SIG-M5 treated with dmso at 0.1 percent for 504 hours (cell line): Measurements from ENCODE around the gene ABO.
"Not testable (repeated sequence)": the region's sequence is repeated elsewhere in the genome, so short reads cannot be mapped to it uniquely, and the experiment has no call there.

Source experiments
- DNase-seq: peaks from one replicate; lab custom pipeline; 2025; ENCODE audit not compliant: unreplicated experiment; lab: John Stamatoyannopoulos, UW

The ABO gene

DNA sequence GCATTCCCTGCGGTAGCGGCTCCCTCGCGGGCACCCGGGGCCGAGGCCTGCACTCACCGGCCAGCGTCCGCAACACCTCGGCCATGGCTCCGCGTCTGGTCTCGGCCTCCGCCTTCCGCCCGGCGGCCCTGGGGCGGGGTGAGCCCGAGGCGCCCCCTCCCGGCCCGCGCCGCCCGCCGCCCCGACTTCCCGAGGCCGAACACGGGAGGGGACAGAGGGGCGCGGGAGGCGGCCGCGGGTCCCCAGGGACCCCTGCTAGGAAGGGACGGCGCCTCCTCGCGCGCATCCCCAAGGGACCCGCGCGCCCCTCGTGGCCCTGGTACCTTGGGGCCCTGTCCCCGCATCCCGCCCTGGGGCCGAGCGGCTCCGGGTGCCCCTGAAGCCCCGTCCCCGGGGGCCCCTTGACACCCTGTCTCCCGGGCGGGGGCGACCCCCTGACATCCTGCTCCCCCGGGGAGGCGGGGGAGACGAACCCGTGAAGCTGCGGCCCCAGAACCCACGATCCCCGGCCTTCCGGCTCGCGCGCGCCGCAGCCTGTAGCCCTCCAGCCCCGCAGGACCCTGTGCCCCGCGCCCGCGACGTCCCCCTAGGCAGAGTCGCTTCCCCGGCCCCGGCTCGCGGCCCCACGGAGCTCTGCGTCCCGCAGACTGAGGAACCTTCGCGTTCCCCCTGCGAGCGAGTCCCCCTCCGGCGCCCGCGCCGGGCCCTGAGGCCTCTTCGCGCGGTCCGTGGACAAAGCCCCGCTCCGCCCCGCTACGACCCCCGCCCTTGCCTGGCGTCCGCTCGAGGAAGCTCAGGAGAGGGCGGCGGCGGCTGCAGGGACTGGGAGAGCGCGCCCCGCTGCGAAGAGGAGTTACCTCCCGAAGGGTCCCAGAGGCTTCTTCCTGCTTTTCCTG, at the start of gene ABO:
ABO (minus strand) TSS at position 97 of the 896 bp plus-strand sequence.
- DNase-seq, result no peak

DNA sequence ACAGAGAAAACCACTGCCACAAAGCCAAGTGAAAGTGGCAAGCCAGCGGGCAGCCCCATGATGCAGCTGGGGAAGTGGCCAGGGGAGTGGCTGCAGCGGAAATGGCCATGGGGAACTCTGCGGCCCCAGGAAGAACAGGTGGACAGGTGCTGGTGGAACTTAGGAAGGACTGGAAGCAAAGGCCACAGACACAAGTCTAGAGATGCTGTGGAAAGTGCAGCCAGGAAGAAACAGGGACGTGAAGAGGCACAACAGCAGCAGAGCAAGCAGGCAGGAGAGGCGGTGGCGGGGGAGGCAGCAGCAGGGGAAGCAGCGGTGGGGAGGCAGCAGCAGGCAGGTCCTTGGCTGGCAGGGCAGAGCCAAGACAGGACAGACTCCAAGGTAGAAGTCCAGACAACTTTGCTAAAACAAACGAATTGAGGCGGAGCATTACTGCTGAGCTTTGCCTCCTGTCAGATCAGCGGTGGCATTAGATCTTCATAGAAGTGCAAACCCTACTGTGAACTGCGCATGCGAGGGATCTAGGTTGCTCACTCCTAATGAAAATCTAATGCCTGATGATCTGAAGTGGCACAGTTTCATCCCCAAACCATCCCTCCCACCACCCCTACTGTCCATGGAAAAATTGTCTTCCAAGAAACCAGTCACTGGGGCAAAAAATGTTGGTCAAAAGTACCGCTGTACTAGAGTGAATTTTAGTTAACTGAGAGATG, 49.1 kb upstream of the ABO start:
- no peak for DNase-seq

DNA sequence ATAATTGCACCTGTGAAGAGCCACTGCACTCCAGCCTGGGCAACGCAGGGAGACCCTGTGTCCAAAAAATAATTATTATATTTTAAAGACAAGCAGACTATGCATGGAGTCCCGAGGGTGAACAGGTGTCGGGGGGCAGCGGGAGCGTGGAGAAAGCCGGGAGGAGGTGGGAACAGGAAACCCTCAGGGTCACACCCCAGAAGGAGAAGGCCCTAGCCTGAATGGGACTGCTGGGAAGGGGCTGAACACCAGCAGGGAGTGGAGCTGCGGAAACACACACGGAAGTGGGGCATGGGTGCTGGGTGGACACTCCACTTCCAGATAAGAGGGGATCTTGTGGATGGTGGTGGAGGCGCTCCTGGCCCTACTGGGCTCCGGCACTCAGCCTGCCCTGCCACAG, 48.2 kb upstream of the ABO start:
- DNase-seq, result no peak

DNA sequence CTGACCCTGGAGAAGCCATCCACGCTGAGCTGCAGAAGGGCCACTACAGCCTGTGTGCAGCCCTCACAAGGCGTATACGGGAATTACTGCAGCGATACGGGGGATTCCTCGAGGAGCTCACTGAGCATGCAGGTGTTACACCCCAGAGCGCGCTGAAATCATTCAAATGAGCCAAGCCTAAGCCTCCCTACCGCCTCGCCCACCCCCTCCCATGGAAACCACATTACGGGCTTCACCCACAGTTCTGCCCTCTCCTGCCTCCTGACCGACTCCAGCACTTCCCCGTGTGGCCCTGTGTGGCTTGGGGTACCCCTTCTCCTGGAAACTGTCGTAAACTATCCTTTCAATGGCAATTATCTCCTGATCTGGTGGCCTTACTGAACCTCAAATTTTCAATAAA, 47.7 kb upstream of the ABO start:
- no peak for DNase-seq

DNA sequence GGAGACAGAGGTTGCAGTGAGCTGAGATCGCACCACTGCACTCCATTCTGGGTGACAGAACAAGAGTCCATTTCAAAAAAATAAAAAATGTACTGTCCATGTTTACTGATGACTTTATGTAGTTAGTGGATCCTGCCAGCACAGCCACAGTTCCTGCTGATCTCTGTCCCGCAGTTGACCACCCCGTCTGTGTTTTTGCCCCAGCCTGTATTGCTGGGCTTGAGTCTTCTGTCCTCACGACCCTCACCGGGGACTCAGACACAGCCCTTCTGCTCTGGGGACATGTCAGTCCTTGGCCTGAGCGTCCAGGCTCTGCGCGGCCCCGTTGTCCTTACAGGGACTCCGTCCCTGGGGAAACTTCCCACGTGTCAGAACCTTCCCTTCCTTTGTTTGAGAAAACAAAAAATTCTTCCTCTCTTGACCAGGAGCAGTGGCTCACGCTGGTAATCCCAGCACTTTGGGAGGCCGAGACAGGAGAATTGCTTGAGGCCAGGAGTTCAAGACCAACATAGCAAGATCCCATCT, 46.5 kb upstream of the ABO start:
- DNase-seq, result no peak

DNA sequence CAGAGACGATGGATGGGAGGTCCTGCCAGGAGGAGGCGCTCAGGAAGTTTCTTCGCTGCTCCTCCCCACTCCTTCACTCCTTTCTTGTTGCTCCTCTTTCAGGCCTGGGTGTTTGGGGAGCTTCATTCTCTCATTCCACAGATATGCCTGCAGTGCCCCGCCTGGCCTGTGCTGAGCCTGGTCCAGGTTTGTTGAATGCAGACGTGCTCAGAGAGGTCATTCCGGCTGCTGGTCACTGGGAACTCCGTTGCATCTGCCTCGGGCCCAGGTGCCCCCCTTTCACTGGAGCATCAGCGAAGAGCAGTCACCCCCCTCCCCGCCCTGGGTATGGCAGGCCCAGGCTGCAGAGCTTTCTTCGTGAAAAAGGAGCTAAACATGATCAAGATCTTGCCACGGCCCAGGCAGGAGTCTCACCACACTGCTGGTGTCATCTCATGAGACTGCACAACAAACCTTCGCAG, 45.5 kb upstream of the ABO start:
- no peak for DNase-seq

DNA sequence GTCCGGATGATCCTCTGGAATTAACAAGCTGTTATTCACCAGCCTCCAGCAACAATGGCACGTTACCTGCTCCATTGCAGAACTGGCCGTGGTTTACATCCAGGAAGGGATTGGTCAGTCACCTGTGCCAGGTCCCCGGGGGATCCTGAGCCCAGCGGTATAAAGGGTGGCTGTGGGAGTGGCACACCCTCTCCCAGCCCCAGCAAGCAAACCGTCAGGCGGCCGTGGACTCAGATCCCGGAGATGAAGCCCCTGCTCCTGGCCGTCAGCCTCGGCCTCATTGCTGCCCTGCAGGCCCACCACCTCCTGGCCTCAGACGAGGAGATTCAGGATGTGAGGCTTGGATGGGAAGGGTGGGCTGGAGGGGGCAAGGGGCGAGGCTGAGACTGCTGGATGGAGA, 42.5 kb upstream of the ABO start:
- DNase-seq, result not testable (repeated sequence)

DNA sequence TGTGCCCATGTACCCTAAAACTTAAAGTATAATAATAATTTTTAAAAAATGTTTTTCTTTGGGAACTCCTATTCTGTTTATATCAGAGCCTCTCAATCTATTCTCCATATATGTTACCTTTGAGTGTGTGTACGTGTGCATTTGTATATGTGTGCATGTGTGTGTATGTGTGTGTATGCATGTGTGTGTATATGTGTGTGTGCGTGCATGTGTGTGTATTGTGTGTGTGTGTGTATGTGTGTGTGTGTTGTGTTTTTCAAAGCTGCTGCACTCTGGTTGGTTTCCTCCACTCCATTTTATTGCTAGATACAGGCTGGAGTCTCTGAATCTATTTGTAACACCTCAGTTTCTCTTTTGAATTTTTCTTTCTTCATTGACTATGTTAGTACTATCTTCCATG, 41.0 kb upstream of the ABO start:
- DNase-seq, result no peak

DNA sequence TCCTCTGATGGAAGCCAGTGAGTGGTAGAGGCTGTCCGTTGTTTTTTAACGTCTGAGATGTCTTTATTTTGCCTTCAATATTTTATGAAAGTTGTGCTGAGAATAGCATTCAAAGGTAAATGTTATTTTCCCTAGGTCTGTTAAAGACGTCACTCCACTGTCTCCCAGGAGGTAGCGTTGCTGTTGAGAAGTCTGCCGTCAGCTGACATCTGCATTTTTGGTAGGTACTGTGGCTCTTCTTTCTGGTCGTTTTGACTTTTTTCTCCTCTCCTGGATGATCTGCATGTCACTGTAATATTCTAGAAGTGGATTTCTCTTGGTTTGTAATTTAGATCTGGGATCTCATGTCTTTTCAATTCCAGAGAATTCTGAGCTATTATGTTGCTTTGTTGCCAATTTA, 34.6 kb upstream of the ABO start:
- DNase-seq, result no peak

DNA sequence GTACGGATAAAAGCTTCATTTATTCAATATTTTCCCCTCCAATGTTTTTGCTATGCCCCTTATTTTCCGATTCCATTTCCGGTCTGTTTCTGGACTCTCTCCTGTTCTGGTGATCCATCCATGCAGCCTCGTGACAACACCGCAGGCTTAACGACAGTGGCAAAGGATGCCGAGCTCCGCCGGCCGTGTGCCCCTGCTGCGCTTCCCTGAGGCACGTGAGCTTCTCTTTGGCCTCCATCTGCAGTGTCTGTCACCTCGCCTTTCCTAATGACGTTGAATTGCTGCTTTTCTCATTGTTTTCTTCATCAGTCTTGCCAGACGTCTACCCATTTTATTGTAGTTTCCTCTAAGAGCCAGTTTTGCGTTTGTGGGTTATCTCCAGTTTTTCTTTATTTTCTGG, 32.3 kb upstream of the ABO start:
- no peak for DNase-seq

DNA sequence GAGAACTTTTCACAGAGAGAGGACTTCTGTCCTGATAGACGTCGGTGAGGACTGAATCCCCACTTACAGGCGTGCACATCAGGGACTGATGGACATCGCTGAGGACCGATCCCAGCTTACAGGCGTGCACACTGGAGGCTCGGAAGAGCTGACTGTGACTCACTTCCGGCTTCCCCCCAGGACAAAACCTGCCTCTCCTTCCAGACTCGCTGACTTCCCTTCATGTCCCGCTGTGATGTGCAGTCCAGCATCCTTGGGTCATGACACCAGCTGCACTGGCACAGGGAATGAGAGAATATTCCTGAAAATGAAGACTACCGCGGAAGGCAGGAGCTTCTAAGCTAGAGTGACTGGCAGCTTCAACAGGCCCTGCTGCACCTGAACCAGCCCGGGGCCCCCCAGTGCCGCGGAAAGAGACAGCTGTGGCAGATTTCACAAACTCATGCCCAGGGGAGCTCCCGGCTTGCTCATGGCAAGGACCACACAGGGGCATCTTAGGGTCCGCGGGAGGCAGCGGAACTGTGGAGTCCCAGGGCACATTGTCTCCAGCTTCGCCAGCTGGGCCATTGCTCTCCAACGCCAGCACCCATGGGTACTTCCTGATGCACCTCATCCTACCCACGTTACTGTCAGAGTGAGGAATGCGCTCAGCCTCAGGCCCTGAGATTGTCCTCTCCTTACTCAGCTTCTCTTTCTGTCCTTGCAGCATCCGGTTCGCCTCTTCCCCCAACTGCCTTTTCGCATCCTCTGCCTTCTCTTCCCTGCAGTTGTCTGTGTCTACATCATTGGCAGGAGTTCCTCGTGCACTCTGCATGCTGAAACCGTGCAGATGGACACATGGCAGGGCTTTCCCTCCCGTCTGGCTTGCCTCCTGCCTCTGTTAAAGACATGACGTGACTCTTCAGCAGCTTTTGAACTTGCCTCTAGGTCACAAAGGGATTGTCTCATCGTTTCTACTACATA, 31.5 kb upstream of the ABO start:
- DNase-seq, result no peak

DNA sequence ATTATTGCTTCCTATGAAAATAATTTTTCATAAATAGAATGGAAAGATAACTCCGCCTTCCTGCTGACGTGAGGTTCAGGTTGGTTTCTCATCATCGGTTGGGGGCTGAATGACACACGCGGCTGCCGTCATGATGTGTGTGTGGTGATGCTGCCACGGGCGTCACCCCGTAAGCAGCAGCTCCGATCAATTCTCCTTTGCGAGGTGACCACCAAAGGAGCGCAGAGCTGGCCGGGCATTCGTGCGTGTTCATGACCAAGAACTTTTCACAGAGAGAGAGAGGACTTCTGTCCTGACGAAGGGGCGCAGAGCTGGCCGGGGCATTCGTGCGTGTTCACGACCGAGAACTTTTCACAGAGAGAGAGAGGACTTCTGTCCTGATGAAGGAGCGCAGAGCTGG, 30.7 kb upstream of the ABO start:
- no peak for DNase-seq

DNA sequence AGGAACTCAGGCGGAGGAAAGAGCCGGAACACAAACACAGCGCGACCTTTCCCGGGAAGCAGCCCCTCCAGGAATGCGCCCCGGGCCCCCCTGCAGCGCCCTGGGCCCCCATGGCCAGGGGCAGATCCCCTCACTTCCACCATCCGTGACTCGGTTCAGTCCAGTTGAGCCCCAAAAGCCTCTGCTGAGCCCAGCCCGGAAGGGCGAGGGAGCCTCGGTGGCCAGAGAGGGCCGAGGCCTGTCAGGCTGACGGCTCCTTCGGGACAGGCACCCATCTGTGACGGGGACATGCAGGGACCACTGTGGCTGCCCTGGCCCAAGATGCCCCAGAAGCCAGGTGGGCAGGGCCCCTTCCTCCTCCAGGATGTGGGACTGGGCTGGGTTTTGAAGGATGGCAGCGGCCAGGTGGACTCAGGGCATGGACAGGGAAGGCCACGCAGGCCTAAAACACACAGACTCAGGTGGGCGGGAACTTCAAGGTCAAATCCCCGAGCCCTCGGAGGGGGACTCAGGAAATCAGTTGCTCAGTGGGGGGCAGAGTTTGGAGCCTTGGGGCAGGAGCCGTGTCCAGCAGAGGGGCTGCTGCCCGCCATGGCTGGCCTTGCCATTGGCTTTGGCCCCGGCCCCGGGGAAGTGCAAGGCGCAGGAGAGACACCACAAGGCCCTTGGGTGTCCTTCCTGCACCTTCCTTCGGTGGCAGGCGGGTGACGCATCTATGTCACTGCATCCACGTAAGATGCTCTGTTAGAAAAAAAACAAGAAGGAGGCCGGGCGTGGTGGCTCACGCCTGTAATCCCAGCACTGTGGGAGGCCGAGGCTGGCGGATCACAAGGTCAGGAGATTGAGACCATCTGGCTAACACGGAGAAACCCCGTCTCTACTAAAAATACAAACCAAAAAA, 29.7 kb upstream of the ABO start:
- DNase-seq, result no peak

DNA sequence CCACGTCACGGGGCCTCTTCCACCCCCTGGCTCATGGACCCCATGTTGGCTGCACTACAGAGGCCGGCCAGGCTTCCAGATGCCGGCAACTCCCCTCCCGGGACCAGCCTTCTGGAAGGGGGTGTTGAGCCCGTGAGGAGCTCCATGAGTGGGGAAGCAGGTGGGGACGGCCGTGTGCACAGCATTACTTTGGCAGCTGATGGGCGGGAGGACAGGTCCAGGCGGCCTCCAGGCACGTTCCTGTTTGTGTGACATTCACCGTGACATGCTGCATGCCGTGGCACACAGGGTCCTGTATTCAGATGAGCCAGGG, 29.1 kb upstream of the ABO start:
- no peak for DNase-seq

DNA sequence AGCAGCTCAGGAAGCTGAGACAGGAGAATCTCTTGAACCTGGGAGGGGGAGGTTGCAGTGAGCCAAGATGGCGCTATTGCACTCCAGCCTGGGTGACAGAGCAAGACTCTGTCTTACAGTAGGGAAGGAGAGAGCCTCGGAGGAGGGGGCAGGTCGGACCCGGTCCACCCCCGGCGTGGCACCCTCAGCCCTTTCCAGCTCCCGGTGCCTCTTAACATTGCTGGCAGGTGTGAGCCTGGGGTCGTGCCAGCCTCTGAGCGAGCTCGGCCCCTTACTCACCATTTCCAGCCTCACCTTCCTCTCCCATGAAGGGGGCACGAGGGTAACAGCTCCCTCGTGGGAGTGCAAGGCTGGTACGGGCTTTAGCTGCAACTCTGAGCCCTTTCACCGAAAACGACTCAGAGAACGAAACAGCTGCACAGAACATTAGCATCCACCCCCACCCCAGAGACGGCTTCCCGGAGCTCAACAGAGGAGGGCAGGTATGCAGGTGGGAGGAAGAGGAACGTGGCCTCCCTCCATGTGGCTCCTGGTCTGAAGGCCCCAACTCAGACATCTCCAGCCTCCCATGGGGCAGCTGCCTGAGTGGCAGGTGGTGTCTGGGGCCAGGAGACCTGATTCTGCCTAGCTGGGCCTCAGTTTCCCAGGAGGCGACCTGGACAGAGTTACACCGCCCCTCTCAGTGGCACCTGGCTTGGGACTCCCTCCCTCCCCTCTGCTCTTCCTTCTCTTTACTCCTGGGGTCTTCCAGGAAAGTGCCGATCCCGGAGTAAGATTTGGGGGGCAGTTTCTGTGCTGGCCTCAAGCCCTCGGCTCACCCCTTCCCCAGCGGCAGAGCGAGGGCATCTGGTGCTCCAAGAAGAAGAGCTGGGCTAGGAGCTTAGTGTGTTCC, 28.5 kb upstream of the ABO start:
- DNase-seq, result no peak

DNA sequence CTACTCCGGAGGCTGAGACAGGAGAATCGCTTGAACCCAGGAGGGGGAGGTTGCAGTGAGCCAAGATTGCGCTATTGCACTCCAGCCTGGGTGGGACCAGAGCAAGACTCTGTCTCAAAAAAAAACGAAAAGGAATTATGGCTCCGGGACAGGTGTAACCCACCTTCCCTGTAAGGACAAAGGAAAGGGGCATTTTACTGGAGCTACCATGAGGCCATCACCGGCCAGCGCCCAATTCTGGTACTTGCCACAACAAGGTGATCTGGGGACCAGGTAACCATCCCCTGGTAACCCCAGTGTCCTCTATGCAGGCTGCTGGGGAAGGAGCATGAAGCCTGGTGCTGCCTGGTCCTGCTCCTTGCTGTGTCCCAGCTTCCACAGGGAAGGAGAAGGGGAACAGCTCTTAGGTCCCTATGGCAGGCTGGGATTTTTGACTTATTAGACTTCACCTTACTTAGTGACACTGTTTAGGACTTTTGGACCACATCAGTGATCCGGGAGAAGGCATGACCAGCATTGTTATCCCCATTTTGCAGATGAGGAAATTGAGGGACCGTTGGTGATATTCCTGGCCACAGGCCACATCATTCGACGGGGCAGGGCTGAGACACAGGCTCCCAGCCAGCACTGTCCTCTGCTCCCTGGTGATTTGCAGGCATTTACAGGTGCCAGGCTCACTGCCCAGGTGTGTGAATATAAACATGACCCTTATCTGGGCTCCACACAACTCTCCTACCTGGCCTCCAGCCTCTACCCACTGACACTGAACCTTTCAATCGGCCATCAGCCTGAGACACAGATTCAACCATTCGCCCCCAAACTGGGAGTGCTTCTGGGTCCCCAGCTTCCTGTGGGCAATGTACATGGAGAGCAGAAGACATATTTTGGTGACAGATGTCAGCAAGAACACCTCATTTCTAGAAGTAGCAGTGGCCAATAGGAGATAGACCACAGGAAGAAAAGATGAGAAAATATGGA, 26.5 kb upstream of the ABO start:
- no peak for DNase-seq

DNA sequence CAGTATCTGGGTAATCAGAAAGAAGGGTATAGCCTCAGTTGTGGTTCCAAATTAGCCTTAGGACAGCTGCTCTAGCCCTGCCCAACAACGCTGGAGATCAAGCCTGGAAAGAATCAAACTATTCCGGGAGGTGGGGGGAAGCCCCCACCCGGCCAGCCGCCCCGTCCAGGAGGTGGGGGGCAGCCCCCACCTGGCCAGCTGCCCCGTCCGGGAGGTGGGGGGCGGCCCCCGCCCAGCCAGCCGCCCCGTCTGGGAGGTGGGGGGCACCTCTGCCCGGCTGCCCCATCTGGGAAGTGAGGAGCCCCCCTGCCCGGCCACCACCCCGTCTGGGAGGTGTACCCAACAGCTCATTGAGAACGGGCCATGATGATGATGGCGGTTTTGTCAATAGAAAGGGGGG, 25.0 kb upstream of the ABO start:
- not testable (repeated sequence) for DNase-seq

DNA sequence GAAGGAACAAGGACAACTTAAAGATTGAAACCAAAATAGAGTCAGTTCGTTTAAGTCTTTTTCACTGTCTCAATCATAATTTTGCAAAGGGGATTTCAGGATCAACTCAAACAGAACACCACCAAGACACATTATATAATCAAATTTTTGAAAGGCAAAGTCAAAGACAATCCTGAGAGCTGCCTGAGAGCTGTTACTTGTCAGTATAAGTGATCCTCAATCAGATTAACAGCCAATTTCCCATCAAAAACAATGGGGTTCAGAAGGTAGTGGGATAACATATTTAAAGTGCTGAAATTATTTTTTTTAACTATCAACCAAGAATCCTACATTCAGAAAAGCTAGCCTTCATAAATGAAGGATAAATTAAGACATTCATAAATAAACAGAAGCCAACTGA, 19.3 kb upstream of the ABO start:
- no peak for DNase-seq
